ENCODE results near the gene OSBPL8.
"Not testable (repeated sequence)": the region's sequence is repeated elsewhere in the genome, so short reads cannot be mapped to it uniquely, and the experiment has no call there.

Gene OSBPL8

DNA sequence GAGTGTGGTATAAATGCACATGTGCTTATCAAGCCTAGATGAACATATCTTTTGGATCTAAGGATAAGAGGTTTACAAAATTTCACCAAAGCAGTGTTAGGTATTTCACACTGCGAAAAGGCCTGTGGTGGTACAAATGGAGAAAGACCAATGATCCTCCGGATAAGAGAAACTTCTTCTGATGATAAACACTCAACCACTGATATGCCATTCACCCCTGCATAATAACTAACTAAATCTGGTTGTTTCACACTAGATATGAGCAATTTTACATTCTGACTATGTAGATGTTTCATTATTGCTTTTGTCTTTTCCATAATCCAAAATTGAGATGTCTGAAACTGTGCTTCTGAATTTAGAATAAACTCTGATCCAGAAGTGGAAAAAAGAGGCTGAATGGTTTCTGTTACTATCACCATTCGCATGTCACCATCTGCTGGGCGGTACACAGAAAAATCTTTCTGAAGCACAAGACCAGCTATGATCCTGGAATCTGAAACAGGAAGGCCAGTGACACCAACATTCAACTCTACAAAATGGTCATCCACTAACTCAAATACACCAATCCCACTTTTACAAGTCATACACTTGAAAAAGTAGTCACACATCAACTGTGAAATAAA is 212.7 kb downstream of the OSBPL8 start:
- peak; percentile 97 for FAIRE-seq
- TF ChIP-seq POLR2A (IDR thresholded peaks at IDR 0.05; ENCODE audit: low read depth, low read length) = no peak
- DNase-seq (ENCODE audit: insufficient read length, low spot score) = no peak

GRCh38 chr12:76346236-76346635 is 213.3 kb downstream of the OSBPL8 start:
- no peak for FAIRE-seq
- no peak for TF ChIP-seq POLR2A (IDR thresholded peaks at IDR 0.05; ENCODE audit: low read depth, low read length)
- no peak for DNase-seq (ENCODE audit: insufficient read length, low spot score)

DNA sequence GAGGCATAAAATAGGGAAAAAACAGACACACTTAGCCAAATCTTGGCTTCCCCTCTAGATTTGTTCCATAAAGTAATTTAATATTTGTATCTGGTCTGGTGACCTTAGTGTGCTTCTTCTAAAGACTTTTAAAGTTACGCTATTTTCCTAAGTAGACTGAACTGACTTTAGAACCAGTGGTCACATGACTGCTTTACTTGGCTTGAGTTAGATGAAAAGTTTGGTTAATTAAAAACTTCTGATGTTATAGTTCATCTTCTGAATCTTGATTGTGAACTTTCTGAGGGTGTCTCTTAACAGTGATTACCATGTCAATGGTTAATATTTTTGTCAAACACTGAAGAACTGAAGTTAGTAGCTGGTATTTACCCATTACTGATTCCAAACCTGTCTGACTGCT is 214.0 kb downstream of the OSBPL8 start:
- no peak for TF ChIP-seq POLR2A (IDR thresholded peaks at IDR 0.05; ENCODE audit: low read depth, low read length)
- FAIRE-seq (peak; percentile 48), DNase-seq (ENCODE audit: insufficient read length, low spot score) (no peak)

DNA sequence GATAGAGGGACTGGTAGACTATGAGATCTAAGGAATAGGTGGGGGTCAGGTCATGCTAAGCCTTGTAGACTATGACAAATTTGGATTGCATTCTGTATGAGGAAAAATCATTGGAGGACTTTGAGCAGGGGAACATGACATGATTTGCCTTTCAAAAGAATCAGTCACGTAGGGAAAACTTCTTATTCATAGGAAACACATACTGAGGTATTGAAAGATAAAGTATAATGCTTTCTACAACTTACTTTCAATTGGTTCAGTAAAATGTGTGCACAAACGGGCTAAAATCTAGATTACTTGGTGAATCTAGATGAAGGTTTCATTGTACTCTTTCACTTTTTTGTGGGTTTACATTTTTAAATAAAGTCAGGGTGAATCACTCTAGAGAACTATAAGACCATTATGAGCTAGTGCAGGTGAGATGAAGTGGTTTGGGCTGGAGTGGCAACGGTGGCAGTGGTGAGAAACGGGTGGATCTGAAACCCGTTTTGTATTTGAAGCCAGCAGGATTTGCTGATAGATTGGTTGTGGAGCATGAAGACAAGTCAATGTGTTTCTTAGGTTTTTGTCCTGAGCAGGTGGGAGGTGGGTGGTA is 218.0 kb downstream of the OSBPL8 start:
- DNase-seq (ENCODE audit: insufficient read length, low spot score) = no peak
- no peak for TF ChIP-seq POLR2A (IDR thresholded peaks at IDR 0.05; ENCODE audit: low read depth, low read length)
- no peak for FAIRE-seq

DNA sequence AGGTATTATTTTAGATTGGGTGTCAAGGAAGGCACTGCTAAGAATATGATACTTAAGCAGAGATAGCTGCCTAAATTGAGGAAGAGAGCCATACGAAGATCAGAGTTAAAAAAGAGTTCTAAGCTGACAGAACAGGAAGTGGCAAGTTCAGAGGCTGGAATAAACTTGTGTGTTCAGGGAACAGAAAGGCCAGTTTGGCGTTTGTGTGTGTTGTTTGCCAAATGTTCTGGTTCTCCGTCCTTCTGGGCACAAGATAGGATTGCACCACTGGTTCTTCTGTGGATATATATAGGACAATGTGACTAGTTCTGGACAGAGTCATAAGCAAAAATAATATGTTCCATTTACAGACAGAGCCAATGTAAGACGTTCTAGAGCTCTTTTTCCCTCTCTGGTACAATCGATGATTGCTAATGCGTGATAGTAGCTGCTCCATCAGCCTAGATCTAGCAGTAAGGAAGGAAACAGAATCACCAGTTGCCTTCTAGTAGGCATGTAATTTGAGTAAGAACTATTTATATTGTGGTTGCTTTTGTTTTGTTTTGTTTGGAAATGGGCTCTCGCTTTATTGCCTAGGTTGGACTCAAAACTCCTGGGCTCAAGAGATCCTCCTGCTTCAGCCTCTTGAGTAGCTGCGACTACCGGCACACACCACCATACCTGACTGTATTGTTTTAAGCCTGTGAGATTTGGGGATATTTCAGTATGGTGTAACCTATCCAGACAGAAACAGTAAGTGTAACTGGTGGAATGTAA is 218.7 kb downstream of the OSBPL8 start:
- no peak for TF ChIP-seq POLR2A (IDR thresholded peaks at IDR 0.05; ENCODE audit: low read depth, low read length)
- DNase-seq (ENCODE audit: insufficient read length, low spot score) (no peak), FAIRE-seq (no peak)

GRCh38 chr12:76337583-76337982 is 222.0 kb downstream of the OSBPL8 start:
- no peak for TF ChIP-seq POLR2A (IDR thresholded peaks at IDR 0.05; ENCODE audit: low read depth, low read length)
- FAIRE-seq = no peak
- peak; percentile 19 for DNase-seq (ENCODE audit: insufficient read length, low spot score)

GRCh38 chr12:76332606-76333005 is 227.0 kb downstream of the OSBPL8 start:
- DNase-seq (ENCODE audit: insufficient read length, low spot score) (no peak), FAIRE-seq (no peak)
- no peak for TF ChIP-seq POLR2A (IDR thresholded peaks at IDR 0.05; ENCODE audit: low read depth, low read length)

- no peak for FAIRE-seq
- no peak for DNase-seq (ENCODE audit: insufficient read length, low spot score)
- TF ChIP-seq POLR2A (IDR thresholded peaks at IDR 0.05; ENCODE audit: low read depth, low read length) = no peak
These were observed 230.0 kb downstream of the OSBPL8 start for GRCh38 chr12:76329606-76330005.

- peak; percentile 78 for FAIRE-seq
- TF ChIP-seq POLR2A (IDR thresholded peaks at IDR 0.05; ENCODE audit: low read depth, low read length) = no peak
- DNase-seq (ENCODE audit: insufficient read length, low spot score) = peak; percentile 42
These were observed 230.4 kb downstream of the OSBPL8 start for GRCh38 chr12:76329159-76329558.

DNA sequence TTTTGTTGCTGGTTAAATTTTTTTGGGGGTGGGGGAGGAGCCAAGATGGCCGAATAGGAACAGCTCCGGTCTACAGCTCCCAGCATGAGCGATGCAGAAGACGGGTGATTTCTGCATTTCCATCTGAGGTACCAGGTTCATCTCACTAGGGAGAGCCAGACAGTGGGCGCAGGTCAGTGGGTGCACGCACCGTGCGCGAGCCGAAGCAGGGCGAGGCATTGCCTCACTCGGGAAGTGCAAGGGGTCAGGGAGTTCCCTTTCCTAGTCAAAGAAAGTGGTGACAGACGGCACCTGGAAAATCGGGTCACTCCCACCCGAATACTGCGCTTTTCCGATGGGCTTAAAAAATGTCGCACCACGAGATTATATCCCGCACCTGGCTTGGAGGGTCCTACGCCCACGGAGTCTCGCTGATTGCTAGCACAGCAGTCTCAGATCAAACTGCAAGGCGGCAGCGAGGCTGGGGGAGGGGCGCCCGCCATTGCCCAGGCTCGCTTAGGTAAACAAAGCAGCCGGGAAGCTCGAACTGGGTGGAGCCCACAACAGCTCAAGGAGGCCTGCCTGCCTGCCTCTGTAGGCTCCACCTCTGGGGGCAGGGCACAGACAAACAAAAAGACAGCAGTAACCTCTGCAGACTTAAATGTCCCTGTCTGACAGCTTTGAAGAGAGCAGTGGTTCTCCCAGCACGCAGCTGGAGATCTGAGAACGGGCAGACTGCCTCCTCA is 239.8 kb downstream of the OSBPL8 start:
- not testable (repeated sequence) for FAIRE-seq; DNase-seq (ENCODE audit: insufficient read length, low spot score)

GRCh38 chr12:76318773-76319594 is 240.6 kb downstream of the OSBPL8 start:
- no peak for FAIRE-seq
- DNase-seq (ENCODE audit: insufficient read length, low spot score) = no peak
- no peak for TF ChIP-seq POLR2A (IDR thresholded peaks at IDR 0.05; ENCODE audit: low read depth, low read length)

- TF ChIP-seq POLR2A (IDR thresholded peaks at IDR 0.05; ENCODE audit: low read depth, low read length) = no peak
- FAIRE-seq (no peak), DNase-seq (ENCODE audit: insufficient read length, low spot score) (no peak)
These were observed 241.6 kb downstream of the OSBPL8 start for GRCh38 chr12:76317976-76318375.

- DNase-seq (ENCODE audit: insufficient read length, low spot score) = no peak
- no peak for FAIRE-seq
- no peak for TF ChIP-seq POLR2A (IDR thresholded peaks at IDR 0.05; ENCODE audit: low read depth, low read length)
These were observed 243.1 kb downstream of the OSBPL8 start for GRCh38 chr12:76316468-76316867.

Measured in H54 (cell line).